SU-DHL-6 (cell line): ENCODE results near the gene PACS1.

Source experiments
- H2AFZ ChIP-seq: fragments of 200-600 bp; sonication (generic); 2 replicates; pipeline ENCODE4 v1.6.1; 2014; ENCODE audit warnings: low read depth, mild to moderate bottlenecking, moderate library complexity, mixed read lengths, antibody characterized with exemption, low read length; ENCODE audit not compliant: severe bottlenecking
- H3F3A ChIP-seq: fragments of 200-600 bp; shearing (Covaris generic); 2 replicates; pipeline ENCODE4 v1.6.0; 2016; ENCODE audit warnings: antibody characterized with exemption, mild to moderate bottlenecking; ENCODE audit not compliant: insufficient read depth
- H3K27ac ChIP-seq: fragments of 200-600 bp; sonication (generic); 2 replicates; pipeline ENCODE4 v1.5.1; 2016; ENCODE audit warnings: low read depth, mild to moderate bottlenecking, low read length, moderate library complexity, mixed read lengths
- H3K27me3 ChIP-seq: fragments of 200-600 bp; sonication (generic), shearing (Covaris generic); 2 replicates; pipeline ENCODE4 v1.6.0; 2014; ENCODE audit warnings: mild to moderate bottlenecking, low read length
- H3K36me3 ChIP-seq: fragments of 200-600 bp; sonication (generic); 2 replicates; pipeline ENCODE4 v1.6.1; 2014; ENCODE audit warnings: mild to moderate bottlenecking, low read length, mixed read lengths
- H3K4me2 ChIP-seq: fragments of 300-600, 200-600 bp; shearing (Covaris generic), sonication (generic); 2 replicates; pipeline ENCODE4 v1.6.0; 2014; ENCODE audit warnings: low read length, low read depth, mild to moderate bottlenecking; ENCODE audit not compliant: poor library complexity, severe bottlenecking
- H3K4me3 ChIP-seq: fragments of 200-600 bp; sonication (generic); 2 replicates; pipeline ENCODE4 v1.5.1; 2014; ENCODE audit warnings: antibody characterized with exemption, low read length, mild to moderate bottlenecking, mixed read lengths; ENCODE audit not compliant: insufficient read depth, poor library complexity, severe bottlenecking
- H3K79me2 ChIP-seq: fragments of 200-600 bp; sonication (generic); 2 replicates; pipeline ENCODE4 v1.6.1; 2014; ENCODE audit warnings: mild to moderate bottlenecking, low read length, moderate library complexity; ENCODE audit not compliant: insufficient read depth
- H3K9ac ChIP-seq: fragments of 200-600 bp; sonication (generic); 2 replicates; pipeline ENCODE4 v1.7.0; 2014; ENCODE audit warnings: mild to moderate bottlenecking, low read length
- H3K9me2 ChIP-seq: fragments of 200-600 bp; sonication (generic); replicated peaks from 2 replicates; pipeline ENCODE4 v1.6.1; 2014; ENCODE audit warnings: low read length; ENCODE audit not compliant: insufficient read depth
- H3K9me3 ChIP-seq: fragments of 200-600 bp; sonication (generic); 2 replicates; pipeline ENCODE4 v1.6.1; 2014; ENCODE audit warnings: low read length, mixed read lengths; ENCODE audit not compliant: insufficient read depth
- H4K20me1 ChIP-seq: fragments of 200-600 bp; sonication (generic); 2 replicates; pipeline ENCODE4 v1.6.1; 2014; ENCODE audit warnings: low read depth, mild to moderate bottlenecking, antibody characterized with exemption, low read length, moderate library complexity, mixed read lengths
- EZH2phosphoT487 ChIP-seq: fragments of 200-600 bp; sonication (generic), shearing (Covaris generic); conservative IDR thresholded peaks from 2 replicates; pipeline ENCODE4 v1.6.1; 2018; ENCODE audit warnings: mild to moderate bottlenecking, antibody characterized with exemption, low read length, moderate library complexity, mixed read lengths
- TF ChIP-seq, protein P1 (sequence below): fragments of 200-600 bp; sonication (generic); IDR thresholded peaks from one replicate; pipeline ENCODE4 v1.5.1; 2017; ENCODE audit warnings: antibody characterized with exemption, mild to moderate bottlenecking, low read length, moderate library complexity; ENCODE audit not compliant: insufficient read depth, poor library complexity, severe bottlenecking

Gene PACS1

DNA sequence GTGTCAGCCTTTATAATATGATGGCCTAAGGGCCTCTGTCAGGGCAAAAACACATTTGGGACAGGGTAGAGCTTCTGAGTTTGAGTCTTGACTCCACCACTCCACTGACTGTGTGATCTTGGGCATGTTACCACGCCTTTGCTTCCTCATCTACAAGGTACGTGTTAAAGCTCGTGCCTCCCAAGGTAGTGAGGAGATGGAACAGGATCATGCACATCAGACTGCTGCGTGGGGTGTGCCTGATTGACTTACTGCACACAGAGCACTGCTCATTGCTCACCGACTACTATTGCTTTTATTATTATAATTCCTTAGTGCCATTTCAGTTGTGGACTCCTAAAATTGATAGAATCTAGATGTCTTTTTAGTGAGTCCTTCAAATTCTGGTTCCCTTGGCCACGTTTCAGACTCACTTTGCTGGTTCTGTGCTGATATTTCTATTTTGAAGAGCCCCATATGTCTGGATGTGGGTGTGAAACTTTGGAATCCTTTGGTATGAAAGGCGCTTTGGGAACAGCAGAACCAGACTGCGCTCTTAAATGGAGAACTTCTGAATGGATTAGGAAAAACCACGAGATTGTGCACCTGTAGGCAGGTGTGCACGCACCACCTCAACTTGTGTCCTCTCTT is 154.3 kb downstream of the PACS1 start:
- Histone ChIP-seq H3K4me2 (no peak overlapping the region), H3K27me3 (no peaks in the 10 kb centered on the region), H2AFZ (no peak overlapping the region), H3K27ac (no peak overlapping the region), H3K36me3 (no peaks in the 10 kb centered on the region), H3K9ac (no peak overlapping the region), H4K20me1 (no peaks in the 10 kb centered on the region), H3K4me3 (no peak overlapping the region), H3F3A (no peaks in the 10 kb centered on the region), H3K9me2 (no peaks in the 10 kb centered on the region), H3K9me3 (no peaks in the 10 kb centered on the region), H3K79me2 (no peaks in the 10 kb centered on the region)
- TF ChIP-seq EZH2phosphoT487 = no peak
- TF ChIP-seq, protein P1, sequence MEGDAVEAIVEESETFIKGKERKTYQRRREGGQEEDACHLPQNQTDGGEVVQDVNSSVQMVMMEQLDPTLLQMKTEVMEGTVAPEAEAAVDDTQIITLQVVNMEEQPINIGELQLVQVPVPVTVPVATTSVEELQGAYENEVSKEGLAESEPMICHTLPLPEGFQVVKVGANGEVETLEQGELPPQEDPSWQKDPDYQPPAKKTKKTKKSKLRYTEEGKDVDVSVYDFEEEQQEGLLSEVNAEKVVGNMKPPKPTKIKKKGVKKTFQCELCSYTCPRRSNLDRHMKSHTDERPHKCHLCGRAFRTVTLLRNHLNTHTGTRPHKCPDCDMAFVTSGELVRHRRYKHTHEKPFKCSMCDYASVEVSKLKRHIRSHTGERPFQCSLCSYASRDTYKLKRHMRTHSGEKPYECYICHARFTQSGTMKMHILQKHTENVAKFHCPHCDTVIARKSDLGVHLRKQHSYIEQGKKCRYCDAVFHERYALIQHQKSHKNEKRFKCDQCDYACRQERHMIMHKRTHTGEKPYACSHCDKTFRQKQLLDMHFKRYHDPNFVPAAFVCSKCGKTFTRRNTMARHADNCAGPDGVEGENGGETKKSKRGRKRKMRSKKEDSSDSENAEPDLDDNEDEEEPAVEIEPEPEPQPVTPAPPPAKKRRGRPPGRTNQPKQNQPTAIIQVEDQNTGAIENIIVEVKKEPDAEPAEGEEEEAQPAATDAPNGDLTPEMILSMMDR = no peak

DNA sequence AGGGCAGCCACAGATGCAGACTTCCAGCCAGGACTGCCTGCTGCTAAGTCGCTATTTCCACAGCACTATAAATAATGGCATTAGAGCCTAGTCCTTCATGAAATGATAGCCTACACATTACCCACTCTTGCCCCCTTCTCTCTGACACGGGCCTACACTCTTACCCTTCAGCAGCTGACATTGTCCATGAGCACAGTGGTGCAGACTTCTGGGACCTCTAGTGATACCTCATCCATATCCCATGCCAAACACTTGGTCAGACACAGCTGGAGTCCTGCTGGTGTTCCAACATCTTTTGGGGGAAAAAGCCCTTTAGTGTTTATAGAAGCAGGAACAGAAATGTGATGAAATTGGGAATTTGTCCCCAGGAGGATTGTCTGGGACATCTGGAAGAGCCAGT is 155.0 kb downstream of the PACS1 start:
- Histone ChIP-seq H3K27ac (no peak overlapping the region), H4K20me1 (no peaks in the 10 kb centered on the region), H3K4me3 (no peak overlapping the region), H3K79me2 (no peaks in the 10 kb centered on the region), H2AFZ (no peak overlapping the region), H3K9ac (no peak overlapping the region), H3K9me2 (no peaks in the 10 kb centered on the region), H3K4me2 (no peak overlapping the region), H3F3A (no peaks in the 10 kb centered on the region), H3K27me3 (no peaks in the 10 kb centered on the region), H3K36me3 (no peaks in the 10 kb centered on the region), H3K9me3 (no peaks in the 10 kb centered on the region)
- TF ChIP-seq EZH2phosphoT487 = no peak
- TF ChIP-seq, protein P1 = no peak

DNA sequence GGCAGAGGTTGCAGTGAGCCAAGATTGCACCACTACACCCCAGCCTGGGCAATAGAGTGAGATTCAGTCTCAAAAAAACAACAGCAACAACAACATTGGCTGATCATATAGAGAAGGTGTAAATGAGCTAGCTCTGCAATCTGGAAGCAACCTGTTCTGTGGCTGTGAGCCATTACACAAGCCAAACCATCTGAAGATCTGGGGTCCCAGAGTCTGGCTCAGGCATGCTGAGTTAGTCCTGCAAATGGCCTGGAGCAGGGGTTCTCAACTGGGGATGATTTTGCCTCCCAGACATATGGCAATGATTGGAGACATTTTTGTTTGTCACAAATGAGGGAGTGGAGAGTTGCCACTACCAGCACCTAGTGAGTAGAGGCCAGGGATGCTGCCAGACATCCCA is 156.0 kb downstream of the PACS1 start:
- Histone ChIP-seq H3K27ac (no peak overlapping the region), H3K9me2 (no peaks in the 10 kb centered on the region), H3K27me3 (no peaks in the 10 kb centered on the region), H3K79me2 (no peaks in the 10 kb centered on the region), H3K9ac (no peak overlapping the region), H3F3A (no peaks in the 10 kb centered on the region), H3K9me3 (no peaks in the 10 kb centered on the region), H2AFZ (no peak overlapping the region), H3K4me3 (no peak overlapping the region), H3K36me3 (no peaks in the 10 kb centered on the region), H4K20me1 (no peaks in the 10 kb centered on the region), H3K4me2 (no peak overlapping the region)
- TF ChIP-seq, protein P1 = no peak
- no peak for TF ChIP-seq EZH2phosphoT487
